Hematopoietic multipotent progenitor cell treated with erythropoietin and hydrocortisone succinate and interleukin-3 and kit ligand, for 8 days (in vitro differentiated cells): Measurements from ENCODE around the gene RIGI.
"Not testable (repeated sequence)": the region's sequence is repeated elsewhere in the genome, so short reads cannot be mapped to it uniquely, and the experiment has no call there.

ENCODE experiments used
- DNase-seq: peaks from one replicate; pipeline ENCODE4 v3.0.0-alpha.2; 2015

RIGI gene

DNA sequence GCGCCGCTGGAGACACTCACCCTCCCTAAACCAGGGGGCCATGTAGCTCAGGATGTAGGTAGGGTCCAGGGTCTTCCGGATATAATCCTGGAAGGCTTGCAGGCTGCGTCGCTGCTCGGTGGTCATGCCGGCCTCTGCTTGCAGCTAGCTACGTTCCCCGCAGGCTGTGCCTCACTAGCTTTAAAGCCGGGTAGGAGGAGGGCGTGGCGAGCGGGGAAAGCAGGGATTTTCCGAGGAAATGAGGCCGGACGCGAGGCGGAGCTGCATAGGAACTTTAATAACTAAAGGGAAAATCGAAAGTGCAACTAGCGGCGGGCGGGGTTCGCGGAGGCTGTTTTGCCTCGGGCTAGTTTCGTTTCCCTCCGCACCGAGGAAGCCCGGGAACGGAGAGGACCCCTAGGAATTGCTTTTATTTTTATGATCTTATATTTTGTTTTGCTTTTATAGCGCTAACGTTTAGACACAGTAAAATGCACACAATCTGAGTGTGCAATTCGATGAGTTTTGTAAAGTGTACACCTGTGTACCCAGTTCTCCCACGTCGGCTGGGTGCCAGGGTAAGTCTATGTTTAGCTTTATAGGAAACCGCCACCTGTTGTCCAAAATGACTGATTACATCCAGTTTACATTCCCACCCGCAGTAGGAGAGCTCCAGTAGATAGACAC lies at the start of gene RIGI:
Gene RIGI (minus strand): TSS at position 156 of the 666 bp plus-strand sequence. CDS start 30 bp downstream, at position 126.
- peak; percentile 88 for DNase-seq

DNA sequence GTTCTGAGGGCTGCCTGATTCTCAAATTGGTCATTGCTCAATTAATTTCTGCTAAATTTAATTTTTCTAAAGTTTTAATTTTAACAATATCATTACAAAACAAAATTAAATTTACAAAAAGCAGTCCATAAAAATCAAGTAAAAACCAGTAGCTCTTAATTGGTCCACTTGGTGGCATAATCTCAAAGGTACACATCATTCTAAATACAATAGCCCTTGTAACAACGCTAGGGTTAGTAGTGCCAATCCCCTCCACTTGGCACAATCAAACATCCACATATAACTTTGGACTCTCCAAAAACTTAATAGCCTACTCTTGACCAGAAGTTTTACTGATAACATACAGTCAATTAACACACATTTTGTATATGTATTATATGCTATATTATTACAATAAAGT lies 48.9 kb upstream of the RIGI start:
- DNase-seq = no peak

DNA sequence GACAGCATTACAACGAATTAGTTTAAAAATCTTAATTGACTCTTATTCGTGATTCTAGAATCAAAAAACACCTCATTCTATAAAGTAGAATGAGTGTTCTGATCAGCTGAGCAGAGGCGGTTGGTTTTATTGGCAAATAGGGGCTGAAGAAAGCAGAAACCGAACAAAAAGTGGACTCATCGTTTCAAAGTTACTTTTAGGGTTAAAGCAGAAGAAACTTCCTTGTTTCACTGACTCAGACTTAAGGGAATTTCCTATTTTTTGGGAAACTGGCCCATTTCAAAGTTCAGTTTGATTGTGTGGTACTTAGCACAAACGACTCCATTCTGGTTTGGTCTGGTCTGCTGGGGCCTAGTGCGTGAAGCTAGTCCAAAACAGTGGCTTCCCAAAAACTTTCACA lies 47.8 kb upstream of the RIGI start:
- DNase-seq = no peak

DNA sequence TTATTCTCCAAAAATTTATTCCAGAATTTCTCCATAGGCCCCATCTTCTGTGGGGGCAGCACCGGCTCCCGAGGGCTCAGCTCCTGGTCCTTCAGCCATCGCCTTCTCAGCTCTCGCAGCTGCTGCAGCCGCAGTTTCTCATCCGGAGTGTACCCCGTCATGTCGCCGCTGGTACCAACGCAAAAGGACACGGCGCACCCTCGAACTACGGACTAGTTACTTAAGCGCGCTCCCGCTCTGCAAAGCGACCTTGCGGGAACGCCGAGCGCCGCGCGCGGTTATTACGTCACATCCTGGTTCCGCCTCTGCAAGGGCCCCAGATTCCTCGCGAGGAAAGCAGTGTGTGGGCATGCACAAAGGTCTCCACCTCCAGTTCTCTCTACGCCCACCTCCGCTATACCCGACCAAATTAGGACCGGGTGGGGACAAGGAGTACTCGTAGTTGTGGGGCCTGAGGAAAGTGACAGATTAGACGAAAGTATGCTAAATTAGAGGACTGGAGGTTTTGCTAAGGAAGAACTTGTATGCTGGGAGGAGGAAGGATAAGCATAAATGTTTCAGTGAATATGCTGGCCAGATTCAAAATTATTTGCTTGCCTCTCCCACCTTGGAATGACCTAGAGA lies 47.0 kb upstream of the RIGI start, which contains the start of gene NDUFB6:
Gene NDUFB6 (minus strand): TSS at position 260 of the 624 bp plus-strand sequence. CDS start 99 bp downstream, at position 161.
- DNase-seq = peak; percentile 95

DNA sequence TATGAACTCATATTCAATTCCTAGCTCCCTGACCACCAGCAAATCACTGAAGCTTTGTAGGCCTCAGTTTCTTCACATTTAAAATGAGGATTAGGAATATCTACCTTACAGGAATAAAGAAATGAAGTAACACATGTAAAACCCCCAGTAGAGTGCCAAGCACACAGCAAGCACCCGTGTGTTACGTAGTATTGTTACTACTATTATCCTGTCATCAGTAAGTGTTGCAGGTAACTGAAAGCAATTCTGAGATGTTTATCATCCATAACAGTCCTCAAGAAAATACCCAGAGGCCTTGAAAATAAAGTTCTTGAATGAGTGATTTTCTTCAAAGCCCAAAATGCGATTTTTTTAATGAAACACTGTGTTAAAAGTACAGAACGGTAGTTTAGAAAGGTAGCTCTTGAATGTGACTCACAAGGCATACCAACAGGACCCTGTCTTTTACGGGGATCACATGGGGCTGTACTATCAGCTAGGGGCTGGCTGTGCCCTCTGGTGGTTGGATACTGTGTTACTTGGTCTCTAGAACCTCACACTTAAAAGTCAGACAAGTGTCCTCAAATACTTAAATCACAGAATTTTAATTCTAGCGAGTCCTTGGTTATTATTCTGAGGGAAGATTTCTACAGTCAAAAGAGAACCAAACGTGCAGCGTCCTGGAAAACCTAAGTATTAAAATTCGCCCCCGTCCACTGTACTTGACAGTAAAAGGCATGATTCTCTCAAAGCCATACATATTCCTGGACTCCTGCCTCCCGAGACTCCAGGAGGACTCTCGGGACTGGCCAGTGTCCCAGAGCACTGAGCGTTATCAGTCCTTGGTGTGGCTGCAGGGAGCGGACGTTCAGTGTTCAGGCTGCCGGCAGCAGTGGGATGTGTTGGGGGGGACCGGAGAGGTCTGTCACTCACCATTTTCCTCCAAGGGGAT lies 46.2 kb upstream of the RIGI start:
- DNase-seq = peak; percentile 92

DNA sequence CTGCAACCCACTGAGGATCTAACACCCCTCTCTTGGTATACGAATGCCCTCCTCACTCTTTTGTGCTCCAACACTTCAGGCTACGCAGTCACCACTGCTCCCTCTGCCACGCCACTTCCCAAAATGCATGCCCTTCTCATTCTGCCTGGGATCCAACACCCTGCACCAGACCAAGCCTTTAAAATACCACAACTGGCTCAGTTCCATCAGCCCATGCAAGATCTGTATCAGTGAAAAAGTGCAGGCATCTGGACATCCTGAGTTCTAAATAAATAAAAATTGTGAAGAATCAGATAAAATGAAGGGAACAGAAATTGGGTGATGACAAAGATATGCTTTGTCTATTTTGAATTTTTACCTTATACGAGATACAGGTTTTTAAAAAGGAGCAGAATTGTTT lies 44.3 kb upstream of the RIGI start:
- peak; percentile 45 for DNase-seq

DNA sequence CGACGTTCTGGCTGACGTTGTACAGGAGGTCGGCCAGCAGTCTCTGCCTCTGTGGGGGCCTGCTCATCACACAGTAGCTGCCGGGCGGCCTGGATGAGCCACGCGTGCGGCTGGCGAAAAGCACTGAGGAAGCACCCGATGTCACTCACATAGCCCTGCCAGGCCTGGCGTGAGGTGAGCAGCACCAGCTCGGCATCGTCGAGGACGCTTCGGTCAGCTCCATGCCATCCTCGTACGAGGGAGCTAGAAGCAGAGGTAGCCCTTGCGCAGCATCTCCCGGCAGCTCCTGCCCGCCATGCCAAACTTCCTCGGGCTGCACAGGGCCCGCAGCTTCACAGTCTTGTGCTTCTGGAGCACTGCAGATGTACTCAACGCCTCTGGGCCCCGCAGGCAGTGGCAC lies 40.8 kb upstream of the RIGI start:
- no peak for DNase-seq

DNA sequence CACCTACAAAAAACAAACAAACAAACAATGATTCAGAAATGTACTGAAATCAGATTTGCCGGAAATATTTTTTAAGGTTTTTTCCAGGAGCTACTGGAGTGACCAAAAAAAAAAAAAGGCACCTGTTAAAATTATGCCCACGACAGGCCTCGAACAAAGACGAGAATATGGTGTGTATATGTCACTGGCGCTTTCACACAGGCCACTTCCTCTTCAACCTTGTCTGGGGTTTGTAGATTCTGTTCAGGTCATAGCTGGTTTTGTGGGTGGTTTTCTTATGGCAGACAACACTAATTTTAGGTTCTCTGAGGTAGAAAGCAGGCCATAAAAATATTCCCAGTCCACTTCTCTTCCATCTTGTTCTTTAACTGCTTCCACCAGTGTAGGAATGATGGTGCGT lies 40.0 kb upstream of the RIGI start:
- no peak for DNase-seq

DNA sequence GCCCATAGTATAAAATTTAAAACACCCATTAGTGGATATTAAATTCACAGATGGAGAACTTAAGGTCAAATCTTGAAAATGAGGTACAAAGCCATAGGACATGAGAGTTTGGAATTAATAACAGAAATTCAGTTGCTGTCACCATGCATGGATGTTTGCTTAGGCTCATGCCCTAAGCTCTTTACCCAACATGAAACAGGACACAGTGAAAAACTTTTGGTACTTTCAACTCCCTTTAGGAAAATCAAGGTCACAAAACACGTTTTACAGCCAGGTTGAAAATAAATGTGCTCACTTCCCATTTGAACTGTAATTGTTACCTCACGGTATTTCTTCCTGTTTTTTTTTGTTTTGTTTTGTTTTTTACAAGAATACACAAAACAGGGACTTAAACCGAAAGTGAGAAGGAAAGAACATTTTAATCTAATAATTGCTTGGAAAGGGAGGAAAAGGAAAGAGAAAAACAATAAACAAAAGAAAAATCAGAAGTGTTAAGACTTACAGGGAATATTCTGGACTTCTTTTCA lies 32.5 kb upstream of the RIGI start:
- no peak for DNase-seq

DNA sequence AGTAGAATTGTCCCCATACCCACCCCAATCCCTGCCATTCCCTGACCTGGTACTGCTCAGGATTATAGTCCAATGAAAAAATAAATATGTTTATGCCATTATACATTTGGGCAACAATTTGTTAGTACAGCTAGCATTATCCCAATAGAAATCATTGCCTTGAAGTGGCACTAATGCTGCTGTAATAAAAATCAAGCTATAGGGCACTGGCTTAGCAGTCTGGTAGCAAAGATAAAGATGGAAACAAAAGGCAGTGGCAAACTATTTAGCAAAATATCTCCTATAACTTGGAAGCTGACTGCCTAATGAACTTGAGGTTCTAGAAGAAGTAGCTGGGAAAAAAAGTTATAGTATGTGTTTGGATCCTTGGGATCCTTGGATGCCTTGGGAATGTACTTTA lies 28.6 kb upstream of the RIGI start:
- DNase-seq = no peak

DNA sequence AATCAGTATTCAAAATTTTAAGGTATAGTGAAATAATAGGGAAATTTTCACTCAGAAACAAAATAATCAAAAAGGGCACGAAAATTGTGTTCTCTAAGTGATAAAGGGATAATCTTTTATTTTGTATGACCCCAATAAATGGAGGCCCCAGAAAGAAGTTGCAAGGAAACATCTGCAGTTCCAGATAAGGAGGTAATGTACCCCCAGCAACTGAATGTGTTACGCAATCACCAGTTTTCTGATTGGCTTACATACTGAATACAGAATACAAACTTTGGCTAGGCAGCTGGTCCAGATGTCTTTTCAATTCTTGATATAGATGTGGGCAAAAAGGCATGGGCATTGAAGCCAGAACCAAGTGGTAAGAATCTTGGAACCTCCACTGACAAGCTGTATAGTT lies 28.1 kb upstream of the RIGI start:
- peak; percentile 99 for DNase-seq

DNA sequence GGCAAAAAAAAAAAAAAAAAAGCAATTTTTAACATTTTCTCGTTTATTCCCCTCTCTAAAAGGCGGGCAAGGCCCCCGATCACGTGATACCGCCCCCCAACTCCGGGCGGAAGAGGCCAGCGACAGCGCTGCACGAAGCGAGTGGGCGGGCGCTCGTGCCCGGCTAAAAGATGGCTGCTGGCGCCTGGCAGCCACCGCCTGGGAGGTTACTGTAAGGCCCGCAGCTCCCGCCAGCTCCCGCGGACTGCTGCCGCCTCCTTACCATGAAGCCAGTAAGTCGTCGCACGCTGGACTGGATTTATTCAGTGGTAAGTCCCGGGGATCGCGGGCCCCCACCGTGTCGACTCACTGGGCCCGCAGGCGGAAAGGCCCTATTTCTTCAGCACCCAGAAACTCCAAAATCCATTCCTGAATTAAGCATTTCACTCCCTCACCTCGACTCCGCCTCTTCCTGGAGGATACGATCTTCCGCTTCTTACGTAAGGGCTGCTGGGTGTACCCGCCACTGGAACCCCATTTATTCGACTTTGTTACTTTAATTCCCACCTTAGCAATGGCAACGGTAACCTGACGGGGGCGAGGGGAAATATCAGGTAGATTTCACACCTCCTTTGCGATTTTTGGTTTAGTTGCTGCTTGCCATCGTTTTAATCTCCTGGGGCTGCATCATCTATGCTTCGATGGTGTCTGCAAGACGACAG lies 26.3 kb upstream of the RIGI start, which contains the start of the genes SMIM27 and TOPORS:
Gene SMIM27 (plus strand): TSS at position 156 of the 701 bp plus-strand sequence. CDS start 108 bp downstream, at position 264.
Gene TOPORS (minus strand): TSS at position 415 of the 701 bp plus-strand sequence. CDS start 150 bp downstream, at position 265.
- peak; percentile 94 for DNase-seq

DNA sequence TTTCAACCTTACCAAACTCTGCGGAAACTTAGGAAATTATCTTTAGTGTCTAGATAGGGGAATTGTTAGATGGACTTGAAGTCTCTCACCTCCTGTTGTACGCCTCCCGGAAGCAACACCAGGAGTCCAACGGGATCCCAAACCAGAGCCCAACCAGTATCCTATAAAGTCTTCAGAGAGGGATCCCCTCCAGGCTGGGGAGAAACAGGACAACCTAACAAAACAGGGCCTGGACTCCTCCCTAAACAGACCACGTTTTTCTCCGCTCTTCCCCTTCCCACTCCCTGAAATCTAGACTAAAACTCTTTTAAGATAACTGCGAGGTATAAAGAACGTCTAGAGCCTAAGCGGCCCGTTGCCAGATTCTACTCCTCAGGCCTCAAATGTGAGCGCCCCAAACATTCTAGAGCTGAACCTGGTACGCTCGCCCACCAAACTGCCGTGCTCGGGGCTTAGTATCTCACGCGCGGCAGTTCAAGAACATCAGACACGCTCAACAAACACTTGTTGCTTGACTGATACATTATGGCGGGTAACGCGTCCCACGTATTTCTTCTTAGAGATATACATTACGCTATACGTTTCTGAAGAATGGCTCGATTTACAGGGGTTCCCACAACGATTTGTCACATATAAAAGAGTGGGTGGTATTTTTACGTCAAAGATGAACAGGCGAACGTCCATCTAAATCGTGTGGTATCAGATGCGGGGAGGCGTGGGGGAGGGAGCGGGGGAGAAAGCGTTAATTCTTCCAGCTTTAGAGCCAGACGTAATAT lies 25.5 kb upstream of the RIGI start:
- peak; percentile 68 for DNase-seq

DNA sequence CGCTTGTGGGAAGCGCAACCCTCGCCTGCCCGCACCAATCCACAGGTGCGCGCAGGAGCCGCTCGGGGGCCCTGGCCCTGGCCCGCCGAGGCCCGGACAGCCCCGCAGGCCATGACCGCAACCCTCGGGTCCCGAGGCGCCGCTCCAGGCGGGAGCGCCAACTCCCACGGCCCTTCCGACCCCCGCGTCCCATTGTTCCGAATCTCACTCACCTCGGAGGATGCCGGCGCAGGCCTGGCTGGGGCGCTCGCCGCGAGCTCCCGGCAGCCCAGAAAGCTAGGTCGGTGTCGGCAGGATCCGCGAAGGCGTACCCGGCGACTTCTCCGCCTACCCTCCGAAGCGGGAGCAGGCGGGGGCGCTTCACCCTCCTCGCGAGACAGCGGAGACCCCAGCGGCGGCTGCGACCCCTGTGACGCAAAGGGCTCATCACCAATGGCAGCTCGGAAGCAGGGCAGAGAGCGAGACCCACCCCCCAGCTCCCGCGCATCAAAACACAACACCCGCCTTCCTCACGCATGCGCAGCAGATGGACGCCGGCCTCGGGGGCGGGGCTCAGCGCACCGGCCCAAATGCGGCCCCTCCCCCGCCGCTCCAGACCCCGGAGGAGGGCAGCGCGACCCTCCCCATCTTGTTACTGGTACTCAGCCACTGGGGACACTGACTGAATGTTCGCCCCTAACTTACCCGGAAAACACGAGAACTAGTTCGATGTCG lies 24.7 kb upstream of the RIGI start:
- peak; percentile 86 for DNase-seq

DNA sequence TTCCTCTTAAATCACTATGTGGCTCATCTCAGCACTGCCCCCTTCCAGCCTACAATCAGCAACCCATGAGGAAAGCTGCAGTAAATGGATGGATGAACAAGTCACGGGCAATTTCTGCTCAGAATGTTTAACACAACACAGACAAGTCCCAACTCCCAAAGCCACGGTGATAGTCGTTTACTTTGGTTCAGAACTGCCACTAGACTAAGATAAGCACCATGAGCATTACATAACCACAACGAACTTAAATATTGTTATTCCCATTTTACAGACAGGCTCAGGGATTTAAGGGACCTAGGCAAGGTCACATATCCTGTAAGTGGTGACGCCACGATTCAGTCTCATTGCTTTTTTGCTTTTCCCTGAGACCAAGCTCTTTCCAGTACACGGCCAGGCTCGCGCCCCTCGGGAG lies 24.2 kb upstream of the RIGI start:
- DNase-seq = peak; percentile 30

DNA sequence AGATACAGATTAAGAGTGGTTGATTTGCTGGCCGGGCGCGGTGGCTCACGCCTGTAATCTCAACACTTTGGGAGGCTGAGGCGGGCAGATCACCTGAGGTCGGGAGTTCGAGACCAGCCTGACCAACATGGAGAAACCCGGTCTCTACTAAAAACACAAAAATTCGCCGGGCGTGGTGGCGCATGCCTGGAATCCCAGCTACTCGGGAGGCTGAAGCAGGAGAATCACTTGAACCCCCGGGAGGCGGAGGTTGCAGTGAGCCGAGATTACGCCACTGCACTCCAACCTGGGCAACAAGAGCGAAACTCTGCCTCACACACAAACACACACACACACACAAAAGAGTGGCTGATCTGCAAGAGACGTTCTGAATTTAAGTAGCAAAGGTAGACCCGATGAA lies 22.2 kb upstream of the RIGI start:
- DNase-seq = not testable (repeated sequence)

DNA sequence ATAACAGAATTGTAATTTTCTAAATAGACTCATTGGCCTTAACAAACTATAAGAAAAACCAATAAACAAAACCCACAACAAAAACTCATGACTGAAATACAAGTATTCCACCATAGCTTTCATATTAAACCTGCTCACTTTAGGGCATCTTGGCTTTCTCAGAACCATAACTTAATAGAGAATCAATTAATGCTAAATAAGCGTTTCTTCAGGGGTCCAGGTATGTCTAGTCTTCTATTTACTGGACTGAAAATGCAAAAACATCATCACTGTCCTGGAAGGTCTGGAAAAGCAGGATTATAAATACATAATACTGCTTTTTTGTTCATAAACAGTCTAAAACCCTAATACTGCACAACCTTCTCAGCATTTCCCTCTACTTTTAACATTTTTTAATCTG lies 19.9 kb upstream of the RIGI start:
- DNase-seq = no peak

DNA sequence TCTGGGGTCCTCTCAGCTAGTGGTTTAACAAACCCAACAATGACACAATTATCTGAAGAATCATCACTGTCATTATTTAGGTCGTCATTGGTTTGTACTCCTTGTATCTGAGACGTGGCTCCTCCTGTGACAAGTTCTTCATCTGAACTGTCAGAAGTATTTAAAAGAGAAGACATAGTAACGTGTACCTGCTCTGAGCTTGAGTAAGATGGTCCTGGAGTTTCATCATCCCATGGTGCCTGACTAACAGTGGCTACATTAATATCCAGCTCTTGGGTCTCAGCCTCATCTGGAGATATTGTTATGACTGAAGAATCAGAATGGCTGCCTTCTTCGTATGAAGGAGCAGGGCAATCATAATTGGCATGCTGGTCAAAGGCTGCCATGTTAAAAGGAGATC lies 17.1 kb upstream of the RIGI start:
- DNase-seq = no peak

DNA sequence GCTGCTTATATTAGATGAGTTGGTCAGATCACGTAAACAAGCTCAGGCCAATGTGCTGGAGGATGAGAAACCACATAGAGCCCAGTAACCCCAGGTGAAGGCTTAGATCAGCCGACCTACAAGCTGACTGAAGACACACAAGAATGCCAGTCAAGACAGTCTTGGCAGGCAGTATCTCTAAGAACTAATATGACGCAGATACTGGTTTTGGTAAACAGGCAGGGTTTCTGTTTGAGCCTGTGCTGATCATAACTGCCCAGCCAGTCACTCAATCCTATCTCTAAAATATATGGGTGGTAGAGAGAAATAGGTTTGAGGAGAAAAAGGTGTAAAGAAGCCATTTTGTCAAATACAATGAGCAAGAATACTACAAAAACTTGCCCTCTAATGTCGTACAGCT lies 7.8 kb upstream of the RIGI start:
- DNase-seq = no peak

DNA sequence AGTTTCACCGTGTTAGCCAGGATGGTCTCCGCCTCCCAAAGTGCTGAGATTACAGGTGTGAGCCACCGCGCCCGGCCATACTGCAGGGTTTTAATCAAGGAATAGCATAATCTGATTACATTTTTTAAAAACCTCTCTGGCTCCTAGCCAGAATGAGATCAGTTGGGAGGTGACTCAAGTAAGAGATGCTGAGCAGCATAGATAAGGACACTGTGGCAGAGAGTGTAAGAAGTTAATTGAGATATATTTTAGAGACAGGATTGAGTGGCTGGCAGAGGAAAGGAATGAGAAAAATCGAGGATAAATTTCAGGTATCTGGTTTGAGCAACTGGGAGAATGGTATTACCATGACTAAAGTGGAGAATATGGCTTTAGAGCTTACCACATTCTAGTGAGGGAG lies 7.3 kb upstream of the RIGI start:
- DNase-seq = peak; percentile 89

DNA sequence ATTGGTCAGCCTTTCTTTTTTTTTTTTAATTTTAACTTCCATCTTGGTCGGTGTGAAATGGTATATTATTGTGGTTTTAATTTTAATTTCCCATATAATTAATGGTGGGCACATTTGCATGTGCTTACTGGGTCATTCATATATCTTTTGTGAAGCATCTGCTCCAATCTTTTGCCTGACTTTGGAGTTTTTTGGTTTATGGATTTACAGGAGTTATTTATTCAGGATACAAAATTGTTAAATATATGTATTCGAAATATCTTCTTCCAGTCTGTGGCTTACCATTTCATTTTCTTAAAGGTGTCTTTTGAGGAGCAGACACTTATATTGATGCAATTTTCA lies 682 bp upstream of the RIGI start:
- no peak for DNase-seq
